ENCODE data around the gene MGAT4A. TPM values are rescaled to one million over a fixed set of nuclear protein-coding genes. Genes with fewer than 3 reads are reported as not detected.

The MGAT4A gene
- total RNA-seq, 4 donors from 2014 or later, result 4.1 to 11.6 (median 7.1) TPM

GRCh38 chr2:98691303-98691702 lies 39.6 kb downstream of the MGAT4A start:
- no peaks in the 10 kb centered on the region for H3K27me3 ChIP-seq
- H3K27ac ChIP-seq, result no peak overlapping the region
- intact Hi-C loops (cut with DNase I), result no loop called here
- 87 to 91% methylated on average over 3 of the region's 3 CpGs for WGBS, 2 donors
- no peaks in the 10 kb centered on the region for H3K36me3 ChIP-seq
- no peak overlapping the region for H3K4me3 ChIP-seq
- no peaks in the 10 kb centered on the region for H3K9me3 ChIP-seq
- H3K4me1 ChIP-seq, result peaks cover 0 to 7% (median 0%) of the 10 kb centered on the region in 3 donors
- no peak for DNase-seq
- TF ChIP-seq CTCF (IDR thresholded peaks at IDR 0.05), result no peak
- TF ChIP-seq POLR2A (IDR thresholded peaks at IDR 0.05), result no peak

GRCh38 chr2:98685930-98686887 lies 44.7 kb downstream of the MGAT4A start:
- no peaks in the 10 kb centered on the region for H3K27me3 ChIP-seq
- H3K4me3 ChIP-seq, result no peak overlapping the region
- no peaks in the 10 kb centered on the region for H3K9me3 ChIP-seq
- 86 to 91% methylated on average over 12 to 14 of the region's 14 CpGs for WGBS, 2 donors
- no peak for DNase-seq
- H3K36me3 ChIP-seq, result no peaks in the 10 kb centered on the region
- TF ChIP-seq POLR2A (IDR thresholded peaks at IDR 0.05), result no peak
- TF ChIP-seq CTCF (IDR thresholded peaks at IDR 0.05), result no peak
- intact Hi-C loops (cut with DNase I), result no loop called here
- no peak overlapping the region for H3K27ac ChIP-seq
- H3K4me1 ChIP-seq, result no peaks in the 10 kb centered on the region

- Histone ChIP-seq H3K4me3 (no peak overlapping the region), H3K4me1 (no peaks in the 10 kb centered on the region), H3K9me3 (no peaks in the 10 kb centered on the region), H3K36me3 (no peaks in the 10 kb centered on the region), H3K27ac (peak overlapping the region in 1 of 4 donors; percentile 7), H3K27me3 (no peaks in the 10 kb centered on the region)
- WGBS, 2 donors, result 80 to 81% methylated on average over 5 of the region's 5 CpGs
- no peak for TF ChIP-seq POLR2A (IDR thresholded peaks at IDR 0.05)
- no peak for TF ChIP-seq CTCF (IDR thresholded peaks at IDR 0.05)
- no peak for DNase-seq
- intact Hi-C loops (cut with DNase I), result no loop called here
These were observed 47.2 kb downstream of the MGAT4A start for GRCh38 chr2:98683728-98684127.

GRCh38 chr2:98676742-98677141 lies 54.2 kb downstream of the MGAT4A start:
- no peaks in the 10 kb centered on the region for H3K4me1 ChIP-seq
- DNase-seq, result no peak
- intact Hi-C loops (cut with DNase I), result no loop called here
- WGBS, 2 donors, result 90 to 91% methylated on average over 3 of the region's 3 CpGs
- no peak overlapping the region for H3K27ac ChIP-seq
- no peak overlapping the region for H3K4me3 ChIP-seq
- TF ChIP-seq POLR2A (IDR thresholded peaks at IDR 0.05) (no peak), CTCF (IDR thresholded peaks at IDR 0.05) (no peak)
- H3K36me3 ChIP-seq, result peaks cover 0 to 27% (median 0%) of the 10 kb centered on the region in 3 donors
- H3K27me3 ChIP-seq, result no peaks in the 10 kb centered on the region
- H3K9me3 ChIP-seq, result no peaks in the 10 kb centered on the region

- Histone ChIP-seq H3K36me3 (peaks cover 0 to 27% (median 0%) of the 10 kb centered on the region in 3 donors), H3K27ac (no peak overlapping the region), H3K27me3 (no peaks in the 10 kb centered on the region), H3K4me3 (no peak overlapping the region), H3K4me1 (no peaks in the 10 kb centered on the region), H3K9me3 (no peaks in the 10 kb centered on the region)
- intact Hi-C loops (cut with DNase I), result no loop called here
- no peak for DNase-seq
- WGBS, 2 donors, result 78 to 80% methylated on average over 3 of the region's 3 CpGs
- TF ChIP-seq CTCF (IDR thresholded peaks at IDR 0.05), result no peak
- no peak for TF ChIP-seq POLR2A (IDR thresholded peaks at IDR 0.05)
These were observed 56.5 kb downstream of the MGAT4A start for GRCh38 chr2:98674233-98674964.

Data from esophagus squamous epithelium (tissue), 5 donors.